ENCODE data around the gene SERGEF.
A peak's percentile ranks its signal among the peaks of the same experiment; 100 is the strongest.

Gene SERGEF

DNA sequence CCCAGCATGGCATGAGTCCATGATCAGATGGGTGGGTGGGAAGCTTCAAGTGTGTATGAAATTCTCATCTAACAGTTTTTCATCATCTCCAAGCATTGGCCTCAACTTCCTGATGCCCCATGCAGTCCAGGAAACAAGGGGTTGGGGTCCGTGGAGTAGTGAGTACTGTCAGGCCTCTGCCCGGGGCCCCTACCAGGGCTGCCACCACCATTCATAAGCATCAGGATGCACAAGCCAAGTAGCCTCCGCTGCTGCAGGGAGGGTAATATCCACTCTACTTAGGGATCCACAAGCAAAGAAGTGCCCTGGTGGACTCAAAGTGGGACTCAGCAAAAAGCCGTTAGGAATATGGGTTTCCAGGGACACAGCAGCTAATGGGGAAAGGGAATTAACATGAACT lies 229.0 kb downstream of the SERGEF start:
- no peak for DNase-seq (ENCODE audit: low spot score)

DNA sequence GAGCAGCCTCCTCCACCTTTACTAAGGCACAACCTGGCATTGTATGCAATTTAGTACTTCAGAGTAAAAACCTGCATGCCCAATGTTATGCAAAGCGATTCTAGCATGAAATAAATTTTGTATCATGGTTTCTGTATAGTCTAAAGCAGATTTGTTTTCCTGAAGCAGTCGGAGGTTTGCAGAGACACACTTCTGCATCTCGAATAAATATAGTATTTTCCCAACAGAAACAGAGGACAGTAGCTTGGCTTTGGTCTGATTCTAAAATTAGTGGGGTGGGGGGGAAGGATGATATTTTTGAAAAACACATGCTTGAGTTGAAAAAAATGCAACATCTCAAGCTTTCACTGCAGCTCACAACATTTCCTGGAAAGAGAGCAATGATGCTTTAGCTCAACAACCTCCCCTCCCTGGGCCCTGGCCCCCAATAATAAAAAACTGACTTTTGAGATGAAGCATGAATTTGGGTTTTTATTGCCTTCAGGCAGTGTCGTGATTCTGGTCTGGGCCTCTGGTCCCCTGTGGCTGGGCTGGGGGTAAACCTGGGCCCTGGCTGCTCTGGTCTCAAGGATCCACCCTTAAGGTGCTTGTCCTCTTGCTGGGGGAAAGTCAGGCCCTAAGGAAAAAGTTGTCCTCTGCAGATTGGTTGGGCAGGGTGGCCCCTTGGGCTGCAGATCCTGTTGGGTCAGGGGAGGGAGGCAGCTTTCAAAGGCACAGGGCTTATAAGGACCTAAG lies 230.1 kb downstream of the SERGEF start:
- no peak for DNase-seq (ENCODE audit: low spot score)

DNA sequence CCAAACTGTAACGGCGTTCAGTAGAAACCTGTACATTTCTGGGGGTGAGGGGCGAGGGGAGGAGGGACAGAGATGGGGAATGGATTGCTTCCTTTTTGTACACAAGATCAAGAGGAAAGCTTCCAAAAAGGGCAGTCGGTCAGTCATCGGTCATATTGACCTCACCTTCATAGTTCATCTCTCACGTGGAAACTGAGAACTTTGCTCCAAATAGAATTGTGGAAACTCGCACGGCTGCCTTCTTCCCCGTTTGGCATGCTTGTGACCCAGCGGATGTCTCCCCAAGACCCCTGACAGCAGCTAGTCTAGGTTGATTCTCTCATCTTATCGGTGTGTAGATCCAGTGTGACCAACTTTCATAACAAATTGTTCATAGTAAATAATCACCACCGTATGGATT lies 230.7 kb downstream of the SERGEF start:
- no peak for DNase-seq (ENCODE audit: low spot score)

DNA sequence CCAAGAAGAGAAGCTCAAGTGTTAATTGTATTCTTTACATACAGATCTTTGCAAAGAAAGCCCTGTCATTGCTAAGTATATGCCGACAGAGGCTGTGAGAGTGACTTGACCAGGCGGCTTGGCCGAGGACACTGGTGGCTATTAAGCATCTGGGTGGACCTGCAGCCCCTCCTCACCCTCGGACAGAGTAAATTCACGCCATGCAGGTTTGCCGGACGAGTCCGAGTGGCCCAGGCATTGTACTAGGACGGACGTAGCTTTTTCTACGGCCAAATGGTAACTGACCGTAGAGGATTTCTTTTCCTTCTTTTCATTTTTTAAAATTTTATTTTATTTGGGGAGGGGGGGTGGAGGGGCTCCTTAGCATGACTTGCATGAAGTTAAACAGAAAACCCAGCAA lies 231.2 kb downstream of the SERGEF start:
- no peak for DNase-seq (ENCODE audit: low spot score)

DNA sequence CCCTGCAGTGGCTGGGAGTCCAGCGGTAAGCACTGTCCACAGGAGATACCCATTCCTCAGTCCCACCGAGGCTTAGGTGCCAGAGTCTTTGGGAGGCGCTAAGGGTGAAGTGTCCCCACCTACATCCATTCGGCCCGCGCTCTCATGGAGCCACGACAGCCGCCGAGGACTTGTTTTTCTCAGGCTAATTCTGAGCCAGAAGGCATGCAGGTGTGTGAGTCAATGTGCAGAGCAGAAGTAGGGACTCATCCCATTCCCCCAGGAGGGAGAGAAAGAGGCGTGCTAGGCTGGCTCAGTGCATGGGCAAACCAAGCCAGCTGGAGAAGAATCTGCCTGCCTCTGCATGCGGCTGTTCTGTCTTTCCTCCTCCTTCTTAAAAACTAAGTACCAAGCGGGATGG lies 231.6 kb downstream of the SERGEF start:
- no peak for DNase-seq (ENCODE audit: low spot score)

DNA sequence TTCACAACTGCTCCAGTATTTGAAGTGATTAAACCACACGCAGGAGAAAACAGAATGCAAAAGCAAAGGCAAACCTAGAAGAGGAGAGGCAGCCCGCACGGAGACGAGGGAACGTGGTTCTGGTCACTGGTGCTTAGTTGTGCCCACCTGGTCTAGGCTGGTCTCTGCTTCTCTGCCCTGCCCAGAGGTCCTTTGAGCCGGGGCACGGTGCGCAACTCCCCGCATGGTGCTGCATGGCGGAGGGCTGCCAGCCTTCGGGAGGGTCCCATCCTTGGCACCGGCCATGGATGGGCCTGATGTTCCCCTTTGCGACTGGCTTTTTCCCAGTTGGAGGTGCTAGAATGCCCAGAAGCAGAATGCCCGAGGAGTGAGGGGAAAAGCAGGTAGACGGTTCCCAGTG lies 232.2 kb downstream of the SERGEF start:
- DNase-seq (ENCODE audit: low spot score), result no peak

GRCh38 chr11:17779861-17780594 lies 232.8 kb downstream of the SERGEF start:
- no peak for DNase-seq (ENCODE audit: low spot score)

- DNase-seq (ENCODE audit: low spot score), result no peak
Observed at GRCh38 chr11:17778956-17779860, 233.6 kb downstream of the SERGEF start.

DNA sequence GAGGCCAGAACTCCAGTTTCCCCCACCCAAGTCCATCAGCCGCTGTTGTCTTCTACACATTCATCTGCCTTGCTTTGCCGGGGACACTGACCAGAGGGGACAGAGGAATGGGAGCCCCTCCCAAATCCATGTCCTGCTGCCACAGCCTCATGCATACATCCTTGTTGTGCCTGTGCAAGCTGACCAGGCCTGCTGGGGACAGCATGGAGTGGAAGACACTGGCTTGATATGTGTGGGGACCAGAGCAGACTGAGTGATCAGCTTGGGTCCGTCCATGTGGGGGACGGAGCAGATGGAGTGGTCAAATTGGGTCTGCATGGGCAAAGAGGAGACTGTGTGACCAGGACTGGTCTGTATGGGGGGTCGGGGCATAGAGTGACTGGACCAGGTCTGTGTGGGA lies 234.5 kb downstream of the SERGEF start:
- DNase-seq (ENCODE audit: low spot score), result no peak

GRCh38 chr11:17777738-17778091 lies 235.1 kb downstream of the SERGEF start:
- no peak for DNase-seq (ENCODE audit: low spot score)

DNA sequence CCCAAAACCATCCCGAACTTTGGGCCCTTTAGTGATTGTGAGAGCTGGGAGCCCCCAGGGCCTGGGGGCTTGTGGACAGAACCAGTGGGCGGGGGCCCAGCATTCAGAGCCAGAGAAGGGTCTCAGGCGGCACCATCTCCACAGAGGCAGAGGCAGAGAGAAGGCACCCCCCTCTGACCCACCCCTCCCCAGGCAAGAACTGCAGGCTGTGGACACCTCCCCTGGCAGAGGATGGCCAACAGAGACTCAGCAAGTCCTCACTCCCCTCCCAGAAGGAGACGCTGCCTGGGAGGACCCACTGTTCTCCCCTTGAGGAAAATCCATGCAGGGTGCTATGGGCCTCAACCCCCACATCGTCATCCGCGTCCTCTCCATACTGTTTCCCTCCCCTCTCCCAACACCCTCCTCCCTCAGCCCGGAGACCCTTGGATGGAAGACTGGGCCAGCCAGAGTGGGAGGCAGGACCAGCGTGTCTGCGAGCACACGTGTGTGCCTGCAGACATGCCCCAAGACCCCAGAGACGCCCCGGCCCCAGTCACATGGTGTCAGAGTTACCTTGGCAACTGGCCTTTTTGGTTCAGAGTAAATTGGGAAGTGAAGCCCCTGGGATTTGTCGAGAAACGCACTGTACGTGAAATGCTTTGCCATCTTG lies 235.6 kb downstream of the SERGEF start:
- no peak for DNase-seq (ENCODE audit: low spot score)

- DNase-seq (ENCODE audit: low spot score), result no peak
Observed at GRCh38 chr11:17776212-17776875, 236.5 kb downstream of the SERGEF start.

DNA sequence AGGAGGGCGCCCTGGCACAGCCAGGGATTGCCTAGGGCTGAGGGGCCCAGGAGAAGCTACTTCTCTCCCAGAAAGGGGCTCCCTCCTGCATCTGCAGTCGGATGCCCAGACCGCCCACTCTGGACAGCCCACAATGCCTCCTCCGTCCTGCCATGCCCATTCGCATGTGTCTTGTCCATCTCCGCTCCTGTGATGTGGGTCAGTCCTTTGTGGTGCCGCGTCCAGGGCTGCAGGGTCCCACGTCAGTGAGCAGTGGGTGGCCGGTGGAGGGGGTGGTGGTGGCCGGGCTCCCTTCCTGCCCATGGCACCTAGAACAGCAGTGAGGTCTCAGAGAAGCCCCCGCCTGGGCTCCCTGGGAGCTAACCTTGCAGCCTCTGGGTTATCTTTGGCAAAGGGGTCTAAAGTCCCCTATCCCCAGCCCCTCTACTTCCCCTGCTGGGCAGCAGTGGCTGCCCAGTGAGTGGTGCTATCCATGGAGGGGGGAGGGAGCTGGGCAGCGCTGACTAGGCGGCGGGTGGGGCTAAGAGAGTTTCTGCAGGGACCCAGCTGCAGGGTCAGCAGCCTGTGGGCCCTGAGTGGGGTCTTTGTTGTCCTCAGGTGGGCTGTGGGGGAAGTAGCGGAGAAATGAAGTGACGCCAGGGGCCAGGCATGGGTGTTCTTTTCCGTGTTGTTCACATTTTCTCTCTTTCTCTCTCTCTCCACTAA lies 237.2 kb downstream of the SERGEF start:
- DNase-seq (ENCODE audit: low spot score), result no peak

- DNase-seq (ENCODE audit: low spot score), result no peak
Observed at GRCh38 chr11:17775035-17775348, 237.9 kb downstream of the SERGEF start.

DNA sequence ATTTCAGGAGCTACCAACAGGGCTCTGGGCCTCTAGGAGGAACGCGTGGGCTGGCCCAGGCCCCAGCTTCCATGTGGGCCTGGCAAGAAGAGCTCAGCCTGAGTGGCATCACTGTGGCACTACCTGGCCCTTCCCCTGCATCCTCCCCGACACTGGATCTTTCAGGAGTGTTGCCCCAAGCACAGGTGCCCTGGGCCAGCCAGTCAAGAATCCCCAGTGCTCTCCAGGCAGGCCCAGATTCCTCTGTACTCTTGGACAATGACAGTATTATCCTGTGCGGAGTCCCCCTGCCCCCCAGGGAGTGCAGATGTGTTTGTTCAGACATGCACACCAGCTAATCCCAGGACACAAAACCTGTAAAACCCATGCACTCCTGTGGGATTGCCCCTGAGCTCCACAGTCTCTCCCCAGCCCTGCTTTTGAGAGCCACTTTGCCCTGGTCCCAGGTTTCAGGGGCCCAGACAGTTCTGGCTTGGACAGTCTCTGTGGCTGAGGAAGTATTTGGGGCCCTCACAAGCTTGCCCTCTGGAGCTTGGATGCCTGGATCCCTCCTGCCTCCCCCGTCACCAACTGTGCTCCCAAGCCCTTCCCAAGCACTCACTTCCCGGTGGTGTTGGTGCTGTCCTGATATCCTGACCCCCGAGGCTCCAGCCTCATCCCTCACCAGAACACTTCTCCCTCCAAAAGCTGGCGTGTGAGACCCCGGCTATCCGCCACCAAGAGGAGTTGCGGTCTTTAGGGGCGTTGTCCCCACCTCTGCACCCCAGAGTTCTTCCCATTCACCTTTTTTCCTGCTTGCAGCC lies 238.4 kb downstream of the SERGEF start:
- peak; percentile 72 for DNase-seq (ENCODE audit: low spot score)

GRCh38 chr11:17773674-17774073 lies 239.2 kb downstream of the SERGEF start:
- no peak for DNase-seq (ENCODE audit: low spot score)

- DNase-seq (ENCODE audit: low spot score), result no peak
Observed at GRCh38 chr11:17772704-17773600, 239.9 kb downstream of the SERGEF start.

- DNase-seq (ENCODE audit: low spot score), result no peak
Observed at GRCh38 chr11:17771841-17772401, 240.9 kb downstream of the SERGEF start.

- DNase-seq (ENCODE audit: low spot score), result no peak
Observed at GRCh38 chr11:17771415-17771814, 241.4 kb downstream of the SERGEF start.
